ENCODE results near the gene DNHD1.

Gene DNHD1, protein sequence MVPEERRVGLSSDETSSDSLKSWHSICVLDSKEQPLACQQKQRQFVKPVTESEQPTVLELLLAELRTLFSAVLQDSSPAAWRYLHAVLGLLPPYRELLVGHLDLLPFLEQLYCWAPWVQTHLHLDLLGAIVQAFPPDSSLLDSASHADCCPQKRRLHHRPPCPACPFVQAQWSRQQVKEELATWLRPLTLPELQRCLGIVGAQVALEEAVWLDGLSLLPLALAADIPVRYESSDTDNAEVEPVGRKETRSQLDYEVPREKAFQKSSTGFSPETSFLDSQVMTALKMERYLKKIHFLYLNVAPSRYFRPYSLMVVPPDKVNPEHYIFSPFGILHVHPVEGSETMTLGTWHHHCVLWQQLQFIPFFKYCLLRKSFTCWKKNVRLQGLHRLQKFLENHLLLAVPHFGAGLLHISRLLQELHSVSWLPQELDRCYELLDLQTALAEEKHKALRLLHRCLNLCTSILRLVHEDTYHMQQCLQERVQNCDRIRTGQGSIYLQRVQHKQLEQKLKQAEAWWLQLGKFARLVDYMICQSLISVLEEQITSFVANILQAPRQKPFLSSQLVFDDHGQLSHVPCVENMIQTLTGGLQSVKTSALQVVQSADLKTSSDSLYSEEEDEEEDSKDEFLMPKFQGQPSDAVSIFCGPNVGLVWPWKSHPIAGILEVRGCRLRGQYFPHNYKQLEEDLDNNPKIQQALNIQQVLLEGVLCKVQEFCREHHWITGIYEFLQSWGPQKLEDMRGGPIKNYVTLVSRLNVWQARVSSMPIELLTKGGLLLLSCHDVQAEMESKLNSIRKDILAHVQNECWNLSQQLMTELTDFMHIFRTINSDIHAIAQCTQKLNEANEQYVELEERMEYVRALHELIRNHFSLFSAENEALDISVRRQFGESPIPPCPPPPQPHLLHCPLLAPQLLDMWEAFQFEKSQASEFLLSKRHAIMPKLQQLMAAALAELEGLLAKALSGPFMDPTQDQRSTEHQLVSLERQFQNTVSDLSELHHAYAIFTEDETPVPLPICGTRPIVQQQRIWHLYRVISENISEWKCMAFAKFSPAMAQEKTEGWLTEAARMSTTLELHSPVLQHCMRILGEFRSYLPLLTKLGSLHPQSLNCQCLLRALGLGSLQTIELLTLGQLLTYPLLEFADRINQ (N-terminal part only)

DNA sequence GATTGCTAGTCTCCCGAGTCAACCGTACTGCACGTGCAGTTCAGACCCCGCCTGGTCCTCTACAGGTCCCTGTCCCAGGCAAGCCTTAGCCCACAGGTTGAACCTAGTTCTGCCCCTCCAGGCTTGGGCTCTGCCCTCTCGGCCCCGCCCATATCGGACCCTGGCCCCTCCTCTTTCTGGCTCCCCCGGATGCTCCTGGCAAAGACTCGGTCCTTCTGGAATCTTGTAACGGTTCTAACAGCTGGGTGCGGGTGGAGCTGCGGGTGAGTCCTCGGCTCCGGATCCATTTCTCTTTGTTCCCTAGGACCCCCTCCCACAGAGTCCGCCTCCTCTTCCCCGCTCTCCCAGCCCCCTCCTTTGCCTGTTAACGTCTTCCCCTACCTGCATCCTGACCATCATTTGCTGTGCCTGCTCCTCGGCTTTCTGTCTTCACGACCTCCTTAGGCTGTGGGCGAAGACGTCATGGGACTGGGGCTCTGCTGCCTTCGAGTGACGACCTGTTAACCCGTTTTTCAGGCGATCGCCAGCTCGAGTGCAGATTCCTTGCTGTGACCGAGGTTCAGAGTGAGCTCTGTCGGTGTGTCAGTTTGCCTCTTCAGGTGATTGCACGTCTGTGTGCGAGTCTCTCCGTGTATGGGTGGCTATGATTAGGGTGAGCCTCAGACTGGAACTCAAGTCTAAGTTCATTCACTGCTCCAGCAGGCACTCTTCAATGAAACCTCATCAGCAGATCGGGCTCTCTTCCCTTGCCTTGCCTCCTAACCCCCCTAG is at the start of gene DNHD1:
TSS of gene DNHD1 (plus strand) at position 212 of the 771 bp plus-strand sequence. CDS start 936 bp downstream, outside the sequence.
- no peak for DNase-seq

DNA sequence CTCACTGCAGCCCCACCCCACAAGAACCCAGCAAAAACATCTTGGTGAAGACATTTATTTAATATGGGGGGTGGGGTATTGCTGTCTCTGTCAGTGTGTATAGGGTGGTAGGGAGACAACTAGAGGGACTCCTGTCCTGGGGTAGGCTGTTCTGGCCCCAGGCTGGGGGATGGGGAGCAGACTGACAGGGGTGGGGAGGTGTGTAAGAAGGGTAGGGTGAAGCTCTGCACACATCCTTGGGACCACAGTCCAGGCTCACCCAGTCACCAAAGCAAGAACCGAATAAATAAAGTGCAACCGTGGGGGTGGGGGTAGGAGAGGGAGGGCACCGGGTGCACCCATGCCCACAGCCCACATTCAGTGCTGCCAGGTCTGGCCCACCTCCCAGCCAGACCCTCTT is 48.5 kb upstream of the DNHD1 start:
- no peak for DNase-seq

DNA sequence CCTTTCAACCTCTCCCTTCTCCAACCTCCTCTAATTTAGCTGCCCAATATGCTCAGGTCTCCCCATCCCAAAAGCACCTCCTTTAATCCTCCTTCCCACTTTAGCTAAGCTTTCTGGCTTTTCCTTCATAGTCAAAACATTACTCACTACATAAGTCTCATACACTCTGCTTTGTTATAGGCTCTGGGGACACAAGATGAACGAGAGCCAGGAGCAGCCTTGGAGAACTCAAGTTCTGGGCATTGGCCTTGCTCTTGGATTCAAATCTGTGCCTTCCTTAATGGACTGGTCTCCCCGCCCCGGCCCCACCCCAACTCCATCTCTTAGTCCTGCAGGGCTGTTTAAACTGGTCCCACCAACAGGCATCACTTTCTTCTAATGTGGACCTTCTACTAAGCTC is 44.9 kb upstream of the DNHD1 start:
- DNase-seq = no peak

DNA sequence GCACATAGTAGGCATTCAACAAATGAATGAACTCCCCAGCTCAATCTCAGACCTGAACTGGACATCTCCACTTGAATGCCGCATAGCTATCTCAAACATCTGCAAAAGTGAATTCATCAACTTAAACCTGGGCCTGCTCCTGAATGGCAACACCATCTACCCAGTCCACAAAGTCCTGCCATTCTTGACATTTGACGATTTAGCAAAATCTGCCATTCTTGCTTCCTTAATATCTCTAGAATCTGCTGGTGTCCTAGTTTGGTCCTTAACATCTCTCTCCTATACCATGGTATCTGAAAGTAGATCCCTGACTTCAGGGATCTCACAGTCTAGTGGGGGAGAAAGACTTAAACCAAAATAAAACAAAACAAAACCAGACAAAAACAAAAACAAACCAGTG is 43.9 kb upstream of the DNHD1 start:
- DNase-seq = no peak

DNA sequence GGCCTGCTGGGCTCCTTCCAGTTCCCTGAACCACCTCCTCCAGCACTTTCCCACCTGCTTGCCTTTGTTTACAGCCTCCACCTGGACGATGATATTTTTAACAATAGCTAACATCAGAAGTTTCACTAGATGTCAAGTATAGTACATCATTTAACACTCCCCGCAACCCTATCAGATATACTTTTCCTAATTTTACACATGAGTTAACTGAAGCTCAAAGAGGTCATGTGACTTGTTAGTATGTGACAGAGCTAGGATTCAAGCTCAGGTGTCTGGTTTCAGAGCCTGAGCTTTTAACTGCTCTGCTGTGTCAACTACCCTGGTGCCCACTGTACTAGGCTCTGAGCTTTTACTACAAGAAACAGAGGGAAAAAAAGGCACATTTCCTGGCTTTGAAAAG is 42.0 kb upstream of the DNHD1 start:
- no peak for DNase-seq

GRCh38 chr11:6456361-6457073 is 40.6 kb upstream of the DNHD1 start:
- no peak for DNase-seq

- DNase-seq = no peak
Observed at GRCh38 chr11:6457581-6458320, 39.3 kb upstream of the DNHD1 start.

- no peak for DNase-seq
Observed at GRCh38 chr11:6458352-6459098, 38.6 kb upstream of the DNHD1 start.

GRCh38 chr11:6459099-6459450 is 38.0 kb upstream of the DNHD1 start:
- no peak for DNase-seq

GRCh38 chr11:6468712-6469495 is 28.2 kb upstream of the DNHD1 start:
- DNase-seq = peak; percentile 61 to 77

DNA sequence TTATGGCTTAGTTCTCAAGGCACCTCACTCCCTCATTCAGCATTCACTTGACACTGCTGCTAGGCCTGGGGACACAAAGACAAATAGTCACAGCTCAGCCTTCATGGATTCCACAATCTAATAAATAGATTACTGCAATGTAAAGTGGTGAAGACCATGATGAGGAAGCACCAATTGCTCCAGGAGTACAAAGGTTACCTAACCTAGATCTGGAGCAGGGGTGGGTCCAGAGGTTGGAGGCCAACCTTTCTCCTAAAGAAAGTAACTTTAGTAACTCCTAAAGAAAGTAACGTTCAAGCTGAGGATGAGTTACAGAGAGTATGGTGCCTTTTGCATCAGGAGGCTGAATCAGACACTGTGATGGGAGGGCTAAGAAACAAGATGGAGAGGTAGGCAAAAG is 27.5 kb upstream of the DNHD1 start:
- DNase-seq = no peak

DNA sequence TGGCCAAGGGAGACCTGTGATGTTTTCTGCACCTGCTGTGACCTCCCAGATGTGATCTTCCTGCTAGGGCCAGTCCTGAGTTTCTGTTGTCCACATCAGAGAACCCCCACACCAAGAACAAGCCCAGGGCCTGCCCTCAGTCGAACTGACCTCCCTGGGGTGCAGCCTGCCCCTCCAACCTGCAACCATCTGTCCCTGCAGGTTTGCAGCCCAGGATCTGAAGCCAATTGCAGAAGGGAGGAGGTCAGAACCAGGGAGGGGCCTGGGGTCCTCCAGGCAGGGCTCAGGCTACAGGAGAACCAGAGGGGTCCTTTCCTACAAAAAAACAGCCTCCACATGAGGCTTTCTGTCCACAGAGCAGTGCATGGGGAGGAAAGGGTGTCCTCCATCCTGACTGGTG is 24.1 kb upstream of the DNHD1 start:
- DNase-seq = no peak

DNA sequence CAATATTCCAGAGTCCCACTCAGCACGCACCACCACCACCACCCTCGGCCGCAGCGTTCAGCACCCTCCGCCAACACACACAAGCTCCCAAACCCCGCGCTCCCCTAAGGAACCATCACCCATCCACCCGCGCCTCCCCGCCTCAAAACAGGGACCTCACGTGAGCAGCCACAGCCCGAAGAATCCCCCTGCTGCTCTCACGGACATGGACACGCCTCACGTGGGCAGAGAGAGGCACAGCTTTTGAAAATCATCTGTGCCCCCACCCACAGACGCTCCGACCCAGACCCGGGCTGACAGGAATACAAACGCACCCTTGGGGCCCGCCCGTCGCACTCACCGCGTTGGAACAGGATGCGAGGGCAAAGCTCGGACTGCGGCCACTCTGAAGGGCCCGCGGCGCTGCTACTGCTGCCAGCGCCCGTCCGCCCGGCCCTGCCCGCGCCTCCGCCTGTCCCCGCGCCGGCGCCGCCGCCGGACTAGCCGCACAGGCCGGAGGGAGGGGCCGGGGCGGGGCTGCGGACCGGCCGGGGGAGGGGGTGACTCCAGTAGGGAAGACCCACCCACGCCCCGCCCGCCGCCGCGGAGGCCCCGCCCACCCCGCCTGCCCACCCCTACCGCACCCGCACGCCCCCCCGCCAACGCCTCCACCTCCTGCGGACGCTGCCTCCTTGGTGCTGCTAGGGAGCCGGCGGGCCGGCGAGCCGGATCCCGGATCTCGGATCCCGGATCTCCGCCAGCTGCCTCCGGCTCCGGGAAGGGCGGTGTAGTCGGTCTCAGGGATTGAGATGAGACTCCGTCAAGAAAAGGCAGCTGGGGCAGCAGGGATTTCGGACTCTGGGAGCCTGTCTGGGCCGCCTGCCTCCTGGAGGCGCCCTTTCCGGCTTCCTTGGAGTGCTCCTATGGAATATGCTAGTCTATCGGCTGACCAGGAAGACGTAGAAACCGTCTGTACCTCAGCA is 23.3 kb upstream of the DNHD1 start, which contains the start of gene TRIM3:
TSS of gene TRIM3 (minus strand) at position 491 of the 962 bp plus-strand sequence. CDS start 8,246 bp downstream, outside the sequence.
- DNase-seq = peak; percentile 31 to 90

DNA sequence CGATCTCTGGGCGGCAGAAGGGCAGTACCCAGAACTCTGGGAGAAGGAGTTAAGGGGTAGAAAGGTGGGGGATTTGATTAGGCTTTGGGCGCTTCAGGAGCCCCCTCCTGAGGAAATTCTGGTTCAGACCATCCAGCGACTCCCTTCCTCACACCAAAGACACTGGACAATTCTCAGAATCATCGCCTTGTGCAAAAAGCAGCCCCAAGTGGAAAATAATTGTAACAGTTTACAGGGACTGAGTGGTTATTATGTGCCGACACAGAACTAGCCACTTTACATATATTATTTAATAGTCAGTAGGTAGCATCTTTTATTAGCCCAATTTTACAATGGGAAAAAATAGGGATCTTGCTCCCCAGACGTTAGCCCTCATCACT is 22.7 kb upstream of the DNHD1 start:
- DNase-seq = no peak

DNA sequence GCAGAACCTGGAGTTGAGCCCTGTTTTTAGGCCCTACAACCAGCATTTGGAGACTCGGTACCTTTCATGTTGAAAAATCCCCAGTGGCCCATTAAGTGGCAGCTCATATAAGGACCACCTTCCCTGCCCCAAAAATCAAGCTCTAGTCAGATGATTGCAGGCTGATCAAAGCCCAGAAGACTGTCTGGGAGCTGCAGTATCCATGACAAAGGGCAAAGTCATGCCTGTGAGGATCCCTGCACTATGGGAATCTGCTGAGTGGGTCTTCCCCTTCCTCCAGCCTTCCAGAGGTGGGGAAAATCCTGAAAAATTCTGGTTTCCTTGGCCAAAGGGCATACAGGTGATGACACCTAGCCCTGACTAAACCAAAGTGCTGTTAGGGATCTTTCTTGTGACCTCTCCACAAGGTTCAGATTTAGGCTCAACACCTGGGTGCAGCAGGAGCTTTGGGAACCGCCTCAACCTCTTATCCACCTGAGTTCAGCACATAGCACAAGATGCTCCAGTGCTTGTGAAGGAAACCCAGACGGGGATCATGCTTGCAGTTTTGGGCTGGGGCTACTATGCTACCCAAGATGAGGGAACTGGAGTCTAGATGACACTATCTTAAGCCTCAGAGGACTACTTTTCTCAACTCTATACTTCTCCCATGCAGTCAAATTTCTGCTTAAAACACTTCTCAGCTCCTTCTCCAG is 22.1 kb upstream of the DNHD1 start:
- no peak for DNase-seq

GRCh38 chr11:6475936-6476335 is 21.1 kb upstream of the DNHD1 start:
- no peak for DNase-seq

DNA sequence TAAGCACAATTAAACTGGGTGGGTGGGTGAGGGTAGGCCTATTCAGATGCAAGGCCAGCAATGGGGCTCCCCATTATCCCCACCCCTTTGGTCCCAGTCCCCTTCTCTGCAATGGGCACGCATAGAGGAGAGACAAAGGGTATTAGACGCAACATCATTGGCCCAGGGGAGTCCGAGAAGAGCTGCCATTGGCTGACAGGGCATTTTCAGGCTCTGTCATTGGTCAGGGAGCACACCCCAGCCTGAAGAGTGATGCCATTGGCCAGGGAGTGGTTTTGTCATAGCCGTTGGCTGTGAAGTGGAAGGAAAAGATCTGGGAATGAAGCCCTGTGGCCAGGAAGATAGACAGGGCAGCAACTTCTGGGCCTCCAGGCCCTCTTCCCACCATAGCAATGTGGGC is 20.5 kb upstream of the DNHD1 start:
- DNase-seq = no peak

All from NCI-H446 (cell line).